Neural progenitor cell (in vitro differentiated cells): ENCODE measurements around the gene RNPS1. TPM values are rescaled to one million over a fixed set of nuclear protein-coding genes. Genes with fewer than 3 reads are reported as not detected.

Experiments
- DNase-seq: peaks from one replicate; pipeline ENCODE4 v3.0.0-alpha.2; 2016; ENCODE audit warnings: low spot score
- H2AFZ ChIP-seq: fragments of 200-600 bp; sonication (generic); replicated peaks from 2 replicates; pipeline ENCODE4 v1.6.1; 2016; ENCODE audit warnings: antibody characterized with exemption
- H3F3A ChIP-seq: fragments of 200-600 bp; sonication (generic); 2 replicates; pipeline ENCODE4 v1.6.1; 2016; ENCODE audit warnings: antibody characterized with exemption, low read depth
- H3K27ac ChIP-seq: fragments of 200-600 bp; sonication (generic); 2 replicates; pipeline ENCODE4 v1.5.1; 2016; ENCODE audit warnings: mild to moderate bottlenecking
- H3K27me3 ChIP-seq: fragments of 200-600 bp; sonication (generic); 2 replicates; pipeline ENCODE4 v1.6.1; 2016; ENCODE audit warnings: mild to moderate bottlenecking, moderate library complexity
- H3K36me3 ChIP-seq: fragments of 200-600 bp; sonication (generic); 2 replicates; pipeline ENCODE4 v1.5.1; 2016
- H3K4me1 ChIP-seq: fragments of 200-600 bp; sonication (generic); 2 replicates; pipeline ENCODE4 v1.6.1; 2016; ENCODE audit warnings: mixed run types
- H3K4me2 ChIP-seq: fragments of 200-600 bp; sonication (generic); 2 replicates; pipeline ENCODE4 v1.6.1; 2016
- H3K4me3 ChIP-seq: fragments of 200-600 bp; sonication (generic); 2 replicates; pipeline ENCODE4 v1.5.1; 2016
- H3K79me2 ChIP-seq: fragments of 200-600 bp; sonication (generic); 2 replicates; pipeline ENCODE4 v1.6.1; 2016; ENCODE audit warnings: low read depth
- H3K9ac ChIP-seq: fragments of 200-600 bp; sonication (generic); 2 replicates; pipeline ENCODE4 v1.6.1; 2016
- H3K9me3 ChIP-seq: fragments of 200-600 bp; sonication (generic); 2 replicates; pipeline ENCODE4 v1.5.1; 2016; ENCODE audit warnings: low read depth
- H4K20me1 ChIP-seq: fragments of 200-600 bp; sonication (generic); 2 replicates; pipeline ENCODE4 v1.6.1; 2016; ENCODE audit warnings: low read depth
- H3K27ac Mint-ChIP-seq: 3 replicates; pipeline ENCODE4 v1.8.0; 2021; ENCODE audit warnings: mixed read lengths
- H3K27me3 Mint-ChIP-seq: 2 replicates; pipeline ENCODE4 v1.8.0; 2022; ENCODE audit warnings: low read depth, mild to moderate bottlenecking, inconsistent platforms, moderate library complexity, mixed read lengths; ENCODE audit not compliant: insufficient read depth
- H3K36me3 Mint-ChIP-seq: 3 replicates; pipeline ENCODE4 v1.8.0; 2021; ENCODE audit warnings: mixed read lengths
- H3K4me1 Mint-ChIP-seq: 3 replicates; pipeline ENCODE4 v1.8.0; 2021; ENCODE audit warnings: mixed read lengths
- H3K4me3 Mint-ChIP-seq: 3 replicates; pipeline ENCODE4 v1.8.0; 2021; ENCODE audit warnings: mild to moderate bottlenecking, moderate library complexity, mixed read lengths
- H3K9me3 Mint-ChIP-seq: 3 replicates; pipeline ENCODE4 v1.8.0; 2020; ENCODE audit warnings: mixed read lengths
- CTCF ChIP-seq: fragments of 200-600 bp; sonication (generic); IDR thresholded peaks from 2 replicates; pipeline ENCODE4 v1.5.1; 2017; ENCODE audit warnings: antibody characterized with exemption, mild to moderate bottlenecking
- EZH2 ChIP-seq: fragments of 200-600 bp; sonication (generic); IDR thresholded peaks from 2 replicates; pipeline ENCODE4 v1.6.1; 2017; ENCODE audit warnings: antibody characterized with exemption, mild to moderate bottlenecking, moderate library complexity
- EZH2phosphoT487 ChIP-seq: fragments of 200-600 bp; sonication (generic); IDR thresholded peaks from 2 replicates; pipeline ENCODE4 v1.6.1; 2017; ENCODE audit warnings: antibody characterized with exemption
- microRNA counts: library from miRNA; unstranded; fragments of <30 nt; microRNA quantifications from one replicate; lab custom pipeline; 2016
- microRNA-seq: library from miRNA; unstranded; fragments of <30 nt; microRNA quantifications from one replicate; pipeline ENCODE4, GENCODE V29; 2016
- small RNA-seq: library from RNA; depleted of rRNA; stranded (forward); fragments of <200 nt; gene quantifications from one replicate; pipeline ENCODE3, GENCODE V24; 2015
- total RNA-seq: library from RNA; depleted of rRNA; stranded (reverse); fragments of >200 nt; gene quantifications from 2 replicates; pipeline ENCODE4 v1.2.3, GENCODE V29; 2015; ENCODE audit warnings: low replicate concordance

The RNPS1 gene
- total RNA-seq, 1 donor from 2014 or later, result 176 TPM

GRCh38 chr16:2205967-2206313 lies 62.0 kb downstream of the RNPS1 start:
- Mint-ChIP-seq H3K4me1 (peaks cover 14% of the 10 kb centered on the region), H3K4me3 (peak overlapping the region; percentile 87), H3K36me3 (peaks cover 8% of the 10 kb centered on the region), H3K9me3 (no peaks in the 10 kb centered on the region), H3K27ac (no peak overlapping the region), H3K27me3 (peaks cover 14% of the 10 kb centered on the region)
- Histone ChIP-seq H4K20me1 (peaks cover 14% of the 10 kb centered on the region), H3K4me2 (peak overlapping the region; percentile 94), H3K79me2 (peaks cover 17% of the 10 kb centered on the region), H3K27me3 (peaks cover 2% of the 10 kb centered on the region), H3K27ac (no peak overlapping the region), H2AFZ (peak overlapping the region; percentile 71), H3K36me3 (no peaks in the 10 kb centered on the region), H3F3A (peaks cover 15% of the 10 kb centered on the region), H3K4me1 (peaks cover 6% of the 10 kb centered on the region), H3K4me3 (peak overlapping the region; percentile 93), H3K9me3 (no peaks in the 10 kb centered on the region), H3K9ac (peak overlapping the region; percentile 35)
- TF ChIP-seq EZH2 (no peak), CTCF (no peak), EZH2phosphoT487 (no peak)
- peak; percentile 69 for DNase-seq

- Mint-ChIP-seq H3K36me3 (peaks cover 8% of the 10 kb centered on the region), H3K4me3 (peak within 1 kb of the TSS; percentile 87), H3K9me3 (no peaks in the 10 kb centered on the region), H3K4me1 (peaks cover 14% of the 10 kb centered on the region), H3K27ac (peak within 1 kb of the TSS; percentile 65), H3K27me3 (peaks cover 14% of the 10 kb centered on the region)
- H2AFZ ChIP-seq, result peak within 1 kb of the TSS; percentile 71
- peak within 1 kb of the TSS; percentile 84 for H3K9ac ChIP-seq
- peaks cover 8% of the 10 kb centered on the region for H3K27me3 ChIP-seq
- H3K79me2 ChIP-seq, result peaks cover 17% of the 10 kb centered on the region
- no peak within 1 kb of the TSS for H3K27ac ChIP-seq
- peaks cover 6% of the 10 kb centered on the region for H3K4me1 ChIP-seq
- no peaks in the 10 kb centered on the region for H3K36me3 ChIP-seq
- peak; percentile 94 for DNase-seq
- no peaks in the 10 kb centered on the region for H3K9me3 ChIP-seq
- peaks cover 8% of the 10 kb centered on the region for H4K20me1 ChIP-seq
- TF ChIP-seq CTCF (peak; percentile 34), EZH2 (no peak)
- peak within 1 kb of the TSS; percentile 93 for H3K4me3 ChIP-seq
- peaks cover 12% of the 10 kb centered on the region for H3F3A ChIP-seq
- H3K4me2 ChIP-seq, result peak within 1 kb of the TSS; percentile 94
These were observed 62.6 kb downstream of the RNPS1 start, which contains the start of gene MLST8 for GRCh38 chr16:2205104-2205966. Gene MLST8 (plus strand): TSS chr16:2205454. CDS start chr16:2206086, 632 bp downstream.

DNA sequence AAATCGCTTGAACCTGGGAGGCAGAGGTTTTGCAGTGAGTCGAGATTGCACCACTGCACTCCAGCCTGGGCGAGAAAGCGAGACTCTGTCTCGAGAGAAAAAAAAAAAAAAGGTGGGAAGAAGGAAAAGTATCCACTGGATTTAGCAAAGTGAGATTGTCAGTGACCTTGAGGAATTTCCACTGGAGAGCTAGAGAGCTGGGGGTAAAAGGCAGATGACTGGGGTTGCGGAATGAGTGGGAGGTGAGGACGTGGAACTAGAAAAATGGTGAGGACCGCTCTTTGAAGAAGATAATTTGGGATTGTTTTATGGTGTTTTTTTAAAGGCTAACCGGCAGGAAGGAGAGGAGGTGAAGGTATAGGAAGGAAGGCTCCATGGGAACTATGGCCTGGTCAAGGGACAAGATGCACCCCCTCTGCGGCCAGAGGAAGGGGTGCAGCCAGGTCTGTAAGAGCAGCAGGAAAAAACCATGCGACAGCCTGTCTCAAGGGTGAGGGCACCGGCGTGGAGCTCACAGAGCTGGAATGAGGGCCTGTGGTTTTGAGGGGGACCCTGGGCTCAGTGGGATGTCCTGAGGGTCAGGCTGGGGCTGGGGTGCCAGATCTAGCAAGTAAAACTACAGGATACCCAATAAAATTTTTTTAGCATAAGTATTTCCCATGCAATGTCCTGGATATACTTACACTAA lies 63.4 kb downstream of the RNPS1 start:
- peak overlapping the region; percentile 93 for H3K4me3 ChIP-seq
- peak overlapping the region; percentile 82 for H3K4me3 Mint-ChIP-seq
- peaks cover 15% of the 10 kb centered on the region for H3K27me3 ChIP-seq
- H3K79me2 ChIP-seq, result peaks cover 17% of the 10 kb centered on the region
- no peak for DNase-seq
- peaks cover 14% of the 10 kb centered on the region for H3K4me1 Mint-ChIP-seq
- peaks cover 3% of the 10 kb centered on the region for H4K20me1 ChIP-seq
- H3K9ac ChIP-seq, result no peak overlapping the region
- H3K27ac ChIP-seq, result no peak overlapping the region
- H3K4me1 ChIP-seq, result peaks cover 6% of the 10 kb centered on the region
- H3K9me3 ChIP-seq, result no peaks in the 10 kb centered on the region
- H3K27ac Mint-ChIP-seq, result peak overlapping the region; percentile 65
- H3K4me2 ChIP-seq, result peak overlapping the region; percentile 94
- H3K36me3 ChIP-seq, result no peaks in the 10 kb centered on the region
- no peak for TF ChIP-seq EZH2
- TF ChIP-seq EZH2phosphoT487, result no peak
- no peak for TF ChIP-seq CTCF
- H3K27me3 Mint-ChIP-seq, result peaks cover 12% of the 10 kb centered on the region
- peaks cover 9% of the 10 kb centered on the region for H3F3A ChIP-seq
- no peaks in the 10 kb centered on the region for H3K9me3 Mint-ChIP-seq
- H2AFZ ChIP-seq, result peak overlapping the region; percentile 71
- peaks cover 8% of the 10 kb centered on the region for H3K36me3 Mint-ChIP-seq

MicroRNAs encoded within 50 kb of the gene (microRNA counts, 767-probe panel; counts per million panel counts)
- microRNA hsa-miR-940 (lab: Ali Mortazavi, UCI), result 460 counts per million, percentile 90 among the panel's probes with 10 or more counts

Small RNA genes within 50 kb of the gene (microRNA-seq; reads per million reads assigned to microRNA genes)
- not detected for gene MIR3677
- not detected for gene MIR4717

Small RNA genes within 50 kb of the gene (small RNA-seq; reads per million reads assigned to genes)
- gene MIR3677 (not detected), gene MIR4717 (not detected)

Other genes starting within 250 kb of the RNPS1 start
- gene NPW, start 248.3 kb downstream of the RNPS1 start, total RNA-seq, result 0.99 TPM in 1 of 2 replicates, not detected in the other
- 3.0 and 9.1 TPM in 2 replicates for gene NHERF2, start 241.2 kb downstream of the RNPS1 start, total RNA-seq
- gene NTHL1, start 220.3 kb downstream of the RNPS1 start, total RNA-seq, result 26.3 and 43.6 TPM in 2 replicates
- gene TSC2, start 220.1 kb downstream of the RNPS1 start, total RNA-seq, result 55.1 and 63.4 TPM in 2 replicates
- gene PKD1, start 132.2 kb downstream of the RNPS1 start, total RNA-seq, result 16.9 and 73.4 TPM in 2 replicates
- 2.1 and 4.4 TPM in 2 replicates for gene RAB26, start 119.5 kb downstream of the RNPS1 start, total RNA-seq
- gene TRAF7, start 112.3 kb downstream of the RNPS1 start, total RNA-seq, result 24.1 and 63.6 TPM in 2 replicates
- gene CASKIN1, start 71.5 kb downstream of the RNPS1 start, total RNA-seq, result 1.6 and 9.0 TPM in 2 replicates
- gene MLST8, start 62.7 kb downstream of the RNPS1 start, total RNA-seq, result 24.9 and 89.0 TPM in 2 replicates
- gene BRICD5, start 57.3 kb downstream of the RNPS1 start, total RNA-seq, result 5.2 and 14.5 TPM in 2 replicates
- 13.3 and 42.9 TPM in 2 replicates for gene PGP, start 53.3 kb downstream of the RNPS1 start, total RNA-seq
- 7.4 and 37.7 TPM in 2 replicates for gene E4F1, start 44.5 kb downstream of the RNPS1 start, total RNA-seq
- gene DNASE1L2, start 31.7 kb downstream of the RNPS1 start, total RNA-seq, result 0.21 and 1.6 TPM in 2 replicates
- gene ECI1, start 16.5 kb downstream of the RNPS1 start, total RNA-seq, result 39.7 and 85.6 TPM in 2 replicates
- gene ABCA3, start 72.6 kb upstream of the RNPS1 start, total RNA-seq, result 9.7 and 10.8 TPM in 2 replicates
- gene CCNF, start 161.3 kb upstream of the RNPS1 start, total RNA-seq, result 41.6 and 67.3 TPM in 2 replicates
- 29.1 and 62.1 TPM in 2 replicates for gene TEDC2, start 192.0 kb upstream of the RNPS1 start, total RNA-seq
- 1.7 and 3.6 TPM in 2 replicates for gene NTN3, start 203.2 kb upstream of the RNPS1 start, total RNA-seq
- 8.2 and 11.9 TPM in 2 replicates for gene TBC1D24, start 207.0 kb upstream of the RNPS1 start, total RNA-seq
- 11.6 and 44.3 TPM in 2 replicates for gene ATP6V0C, start 245.8 kb upstream of the RNPS1 start, total RNA-seq